Fibroblast of peridontal ligament (primary cell): ENCODE measurements around the gene FRMPD4.

Source experiments
- DNase-seq: peaks from one replicate; pipeline ENCODE4 v3.0.0-alpha.2; 2010; ENCODE audit errors: extremely low read depth

The FRMPD4 gene

GRCh38 chrX:12657881-12658280 lies 519.6 kb downstream of the FRMPD4 start:
- DNase-seq, result no peak

- DNase-seq, result no peak
These were observed 523.2 kb downstream of the FRMPD4 start for GRCh38 chrX:12661464-12661863.

DNA sequence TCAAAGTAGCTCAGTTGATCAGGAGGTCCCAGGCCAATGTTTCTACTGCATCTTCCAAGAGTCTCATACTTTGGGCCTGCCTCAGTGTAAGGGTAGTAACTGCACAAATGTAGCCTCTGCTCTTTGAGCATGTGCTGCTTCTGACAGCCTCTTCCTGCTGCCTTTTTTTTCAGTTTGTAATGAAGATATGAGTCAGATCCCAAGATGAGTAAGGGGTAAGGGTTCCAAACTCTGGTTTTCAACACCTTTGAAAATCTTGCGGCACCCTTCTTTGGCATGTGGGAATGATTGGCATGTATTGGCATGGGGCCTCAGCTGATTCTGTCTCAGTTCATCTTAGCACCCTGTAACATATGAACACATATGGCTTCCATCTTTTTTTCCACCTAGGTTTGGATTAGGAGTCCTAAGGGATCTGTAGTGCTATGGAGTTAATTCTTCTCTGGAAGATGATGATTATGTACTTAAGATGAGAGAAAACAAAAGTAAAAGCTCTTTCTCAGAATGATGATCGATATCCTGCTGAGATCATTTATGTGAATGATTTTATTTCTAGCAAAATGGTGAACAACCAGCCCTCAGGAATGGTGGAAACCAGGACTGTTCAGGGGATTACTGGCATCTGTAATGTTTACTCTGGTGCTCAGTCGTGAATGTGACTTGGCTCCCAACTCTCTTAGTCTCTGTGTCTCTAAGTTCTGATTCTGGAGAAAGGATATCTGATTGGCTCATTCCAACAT lies 534.3 kb downstream of the FRMPD4 start:
- DNase-seq, result no peak

DNA sequence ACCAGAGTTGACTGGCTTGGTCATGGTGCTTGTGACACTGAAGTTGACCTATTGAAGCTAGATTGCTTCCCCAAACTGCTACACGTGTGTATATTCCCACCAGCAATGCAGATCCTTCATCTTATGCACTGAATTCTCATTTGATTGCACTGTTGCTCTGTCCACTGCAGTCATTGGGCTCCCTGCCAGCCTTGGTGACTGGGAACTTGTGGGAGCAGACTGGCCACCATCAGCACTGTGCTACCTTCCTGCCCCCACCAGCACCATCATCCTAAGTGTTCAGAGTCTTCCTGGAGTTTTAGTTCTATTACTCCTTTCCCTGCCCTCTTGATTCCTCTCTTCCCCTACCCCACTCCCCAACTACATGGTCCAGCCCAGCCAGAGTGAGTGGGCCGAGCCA lies 535.2 kb downstream of the FRMPD4 start:
- DNase-seq, result no peak

- no peak for DNase-seq
These were observed 541.2 kb downstream of the FRMPD4 start for GRCh38 chrX:12679522-12679921.

- no peak for DNase-seq
These were observed 542.8 kb downstream of the FRMPD4 start for GRCh38 chrX:12681047-12681446.

DNA sequence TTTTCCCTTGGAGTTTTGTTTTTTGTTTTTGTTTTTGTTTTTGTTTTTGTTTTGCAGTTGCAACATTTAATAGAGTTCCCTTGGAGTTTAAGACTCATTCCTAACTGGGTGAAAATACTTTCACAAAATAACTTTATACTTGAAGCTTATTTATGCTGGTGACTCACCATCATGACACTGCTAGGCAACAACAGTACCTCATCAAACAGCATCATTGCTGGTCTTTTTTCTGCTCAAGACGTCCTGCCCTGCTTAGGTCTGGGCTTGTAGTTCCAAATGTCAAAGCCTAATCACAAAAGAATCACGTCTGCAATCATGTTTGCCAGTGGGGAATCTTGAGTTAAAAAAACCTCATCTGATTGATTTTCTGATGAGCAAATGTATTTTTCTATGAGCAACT lies 547.3 kb downstream of the FRMPD4 start:
- DNase-seq, result no peak

DNA sequence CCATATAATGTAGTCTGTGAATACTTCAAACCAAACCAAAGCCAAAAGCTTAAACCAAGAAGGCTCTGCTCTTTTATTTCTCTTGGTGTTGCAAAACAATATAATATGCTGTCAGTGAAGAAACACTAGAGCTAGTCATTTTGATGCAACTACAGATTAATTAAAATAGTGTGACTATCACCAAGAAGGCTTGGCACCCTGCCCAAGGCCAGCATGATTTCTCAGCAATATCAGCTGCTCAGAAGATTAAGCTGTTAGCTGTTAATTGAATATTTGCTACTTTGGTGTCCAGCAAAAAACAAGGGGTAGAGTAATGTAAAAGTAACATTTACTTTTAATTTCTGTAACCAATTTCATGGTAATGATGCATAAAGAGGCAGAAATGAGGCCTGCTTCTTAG lies 548.1 kb downstream of the FRMPD4 start:
- DNase-seq, result no peak

- DNase-seq, result no peak
These were observed 552.4 kb downstream of the FRMPD4 start for GRCh38 chrX:12690646-12691045.

DNA sequence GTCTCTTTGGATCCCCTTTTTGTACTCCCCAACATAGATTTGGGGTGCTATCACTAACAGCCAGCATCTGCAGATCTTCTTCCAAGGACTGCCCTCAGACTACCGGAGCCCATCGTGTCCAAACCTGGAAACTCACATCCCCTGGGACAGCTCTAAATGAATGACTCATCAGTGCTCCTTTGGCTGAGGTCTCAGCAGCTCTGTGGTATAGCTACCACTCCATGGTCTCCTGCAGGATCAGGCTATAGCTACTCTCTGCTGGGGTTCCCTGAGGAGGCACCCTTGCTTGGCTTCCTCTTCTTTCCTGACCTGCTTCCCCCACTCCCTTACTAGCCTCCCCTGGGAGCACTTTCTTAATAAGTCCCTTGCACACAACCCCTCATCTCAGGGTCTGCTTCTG lies 555.5 kb downstream of the FRMPD4 start:
- DNase-seq, result no peak

DNA sequence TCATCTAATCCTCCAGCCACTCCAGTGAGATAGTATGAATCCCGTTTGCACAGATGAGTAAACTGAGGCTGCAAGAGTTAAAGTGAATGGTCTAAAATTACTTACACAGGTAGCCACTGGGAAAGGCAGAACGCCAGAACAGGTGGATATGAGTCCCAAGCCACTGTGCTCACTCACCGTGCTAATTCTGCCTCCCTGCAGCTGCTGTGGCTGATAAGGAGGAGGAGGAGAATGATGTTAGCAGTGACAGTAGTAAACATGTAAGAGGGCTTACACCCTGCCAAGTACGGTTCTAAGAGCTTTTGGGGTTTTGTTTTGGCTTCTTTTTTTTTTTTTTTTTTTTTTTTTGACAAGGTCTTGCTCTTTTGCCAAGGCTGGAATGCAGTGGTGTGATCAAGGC lies 562.5 kb downstream of the FRMPD4 start:
- no peak for DNase-seq

GRCh38 chrX:12701628-12702027 lies 563.4 kb downstream of the FRMPD4 start:
- peak; percentile 61 for DNase-seq

DNA sequence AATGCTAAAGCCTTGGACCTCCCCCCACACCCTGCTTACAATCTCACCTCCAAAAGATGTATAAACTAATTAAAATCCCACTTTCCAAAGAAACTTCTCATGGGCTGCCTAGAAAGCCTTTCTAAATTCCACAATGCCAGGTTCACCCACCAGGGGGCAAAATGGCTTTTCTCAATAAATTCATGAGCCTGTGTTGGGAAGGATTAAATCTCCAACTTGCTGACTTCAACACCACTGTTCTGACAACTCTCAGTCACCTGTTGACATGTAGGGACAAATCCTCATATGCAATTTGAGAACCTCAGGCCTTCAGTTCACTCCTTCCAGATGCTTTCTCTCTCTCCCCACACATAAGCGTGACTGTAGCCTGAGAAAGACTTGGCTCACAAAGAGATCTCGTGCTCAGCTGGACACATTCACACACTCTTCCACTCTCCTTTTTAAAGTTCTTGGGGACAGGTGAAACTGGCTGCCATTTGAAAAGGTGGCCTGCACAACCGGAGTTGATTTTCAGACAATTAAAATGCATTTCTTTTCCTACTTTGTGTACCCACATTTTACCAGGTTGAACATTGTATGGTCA lies 564.3 kb downstream of the FRMPD4 start:
- peak; percentile 3 for DNase-seq

- no peak for DNase-seq
These were observed 566.4 kb downstream of the FRMPD4 start for GRCh38 chrX:12704706-12705105.

DNA sequence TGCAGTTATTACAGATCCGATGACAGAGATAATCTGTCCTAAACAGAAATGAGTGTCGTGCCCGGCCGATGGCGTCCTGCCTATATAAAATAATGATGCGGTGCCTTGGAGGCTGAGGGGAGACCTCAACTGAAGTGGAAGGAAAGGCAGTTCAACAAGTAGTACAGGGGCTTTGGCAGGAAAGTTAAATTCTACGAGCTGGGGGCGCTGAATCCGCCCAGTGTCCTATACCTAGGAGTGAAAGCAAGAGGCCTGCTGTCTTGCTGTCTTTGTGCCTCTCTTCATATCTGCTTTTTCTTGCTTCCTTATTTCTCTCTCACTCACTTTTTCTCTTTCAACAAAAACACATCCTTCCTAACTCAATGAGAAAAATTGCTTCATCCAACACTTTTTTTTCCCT lies 570.8 kb downstream of the FRMPD4 start:
- DNase-seq, result no peak

DNA sequence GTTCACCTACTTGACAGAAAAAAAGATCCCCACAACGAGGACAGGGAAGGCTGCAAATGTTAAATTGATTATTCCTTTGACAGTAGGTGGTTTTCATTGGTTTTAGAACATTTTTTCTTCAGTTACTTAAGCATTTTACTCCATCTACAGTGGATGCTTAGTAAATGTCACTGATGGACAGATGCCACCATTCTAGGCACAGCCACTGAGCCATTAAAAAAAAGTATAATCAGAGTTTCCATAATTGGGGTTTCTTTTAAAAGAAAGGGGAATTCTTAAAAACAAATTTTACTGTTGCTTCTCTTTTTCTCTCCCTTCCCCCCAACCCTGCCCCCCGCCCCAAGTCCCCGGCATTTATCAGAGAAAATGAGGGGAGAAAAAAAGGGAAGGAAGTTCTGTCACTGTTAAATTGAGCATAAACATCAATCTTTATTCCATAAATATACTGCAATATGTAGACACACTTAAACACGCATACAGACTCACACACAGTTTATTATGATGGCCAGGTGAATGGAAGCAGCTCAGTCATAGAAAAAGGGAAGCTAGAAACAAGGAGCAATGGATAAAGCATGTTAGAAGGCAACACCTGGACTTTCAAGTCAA lies 573.3 kb downstream of the FRMPD4 start:
- DNase-seq, result no peak

- no peak for DNase-seq
These were observed 578.3 kb downstream of the FRMPD4 start for GRCh38 chrX:12716574-12716973.

DNA sequence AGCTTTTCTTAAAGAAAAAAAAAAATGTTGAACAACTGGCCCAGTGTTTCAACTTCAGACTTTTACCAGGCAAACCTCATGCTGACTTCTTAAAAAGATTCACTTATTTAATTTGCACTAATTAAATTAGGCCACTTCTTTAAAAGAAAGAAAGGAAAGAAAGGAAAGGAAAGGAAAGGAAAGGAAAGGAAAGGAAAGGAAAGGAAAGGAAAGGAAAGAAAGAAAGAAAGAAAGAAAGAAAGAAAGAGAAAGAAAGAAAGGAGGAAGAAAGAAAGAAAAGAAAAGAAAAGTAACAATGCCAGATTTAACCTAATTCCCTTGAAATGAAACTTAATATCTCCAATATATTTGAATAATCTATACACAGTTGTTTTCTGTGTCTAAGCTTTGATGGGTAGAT lies 581.6 kb downstream of the FRMPD4 start:
- no peak for DNase-seq

DNA sequence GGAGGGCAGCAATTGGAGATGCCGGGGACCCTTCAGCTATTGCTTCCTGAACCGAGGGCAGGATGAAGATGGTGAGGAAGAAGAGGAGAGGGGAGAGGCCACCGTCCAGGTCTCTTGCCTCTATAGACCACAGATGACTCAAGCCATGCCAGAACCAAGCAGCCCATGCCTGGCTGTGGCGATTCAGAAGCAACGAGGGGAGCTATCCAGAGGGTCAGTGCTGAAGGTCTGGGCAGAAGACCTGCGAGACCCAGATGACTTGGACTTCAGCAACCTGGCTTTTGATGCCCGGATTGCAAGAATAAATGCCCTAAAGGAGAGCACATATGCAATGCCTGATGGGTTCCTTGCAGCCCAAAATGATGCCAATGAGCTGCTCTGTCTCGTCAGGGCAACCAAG lies 582.8 kb downstream of the FRMPD4 start:
- no peak for DNase-seq

GRCh38 chrX:12722314-12722713 lies 584.0 kb downstream of the FRMPD4 start:
- no peak for DNase-seq

- no peak for DNase-seq
These were observed 603.1 kb downstream of the FRMPD4 start for GRCh38 chrX:12741416-12741815.

DNA sequence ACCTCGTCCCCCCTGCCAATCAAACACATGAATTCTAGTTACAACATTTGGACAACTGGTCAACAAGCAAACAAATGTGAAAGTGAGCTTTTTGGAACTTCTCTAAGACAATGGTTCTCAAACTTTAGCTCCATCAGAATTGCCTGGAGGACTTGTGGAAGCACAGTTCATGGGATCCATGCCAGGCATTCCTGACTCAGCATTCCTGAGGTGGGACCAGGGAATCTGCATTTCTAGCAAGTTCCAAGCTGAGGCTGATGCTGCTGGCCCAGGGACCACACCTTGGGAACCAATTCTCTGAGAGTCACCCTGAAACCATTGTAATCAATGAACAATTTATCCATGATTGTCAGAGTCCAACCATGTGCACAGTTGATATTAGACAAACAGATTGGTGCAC lies 609.2 kb downstream of the FRMPD4 start:
- no peak for DNase-seq

GRCh38 chrX:12751887-12752286 lies 613.6 kb downstream of the FRMPD4 start:
- DNase-seq, result no peak
